ENCODE results near the gene CCDC12. TPM values are rescaled to one million over a fixed set of nuclear protein-coding genes. Genes with fewer than 3 reads are reported as not detected.

Gene CCDC12
- total and polyA plus RNA-seq, 11 donors = 27.1 to 120 (median 34.4) TPM

DNA sequence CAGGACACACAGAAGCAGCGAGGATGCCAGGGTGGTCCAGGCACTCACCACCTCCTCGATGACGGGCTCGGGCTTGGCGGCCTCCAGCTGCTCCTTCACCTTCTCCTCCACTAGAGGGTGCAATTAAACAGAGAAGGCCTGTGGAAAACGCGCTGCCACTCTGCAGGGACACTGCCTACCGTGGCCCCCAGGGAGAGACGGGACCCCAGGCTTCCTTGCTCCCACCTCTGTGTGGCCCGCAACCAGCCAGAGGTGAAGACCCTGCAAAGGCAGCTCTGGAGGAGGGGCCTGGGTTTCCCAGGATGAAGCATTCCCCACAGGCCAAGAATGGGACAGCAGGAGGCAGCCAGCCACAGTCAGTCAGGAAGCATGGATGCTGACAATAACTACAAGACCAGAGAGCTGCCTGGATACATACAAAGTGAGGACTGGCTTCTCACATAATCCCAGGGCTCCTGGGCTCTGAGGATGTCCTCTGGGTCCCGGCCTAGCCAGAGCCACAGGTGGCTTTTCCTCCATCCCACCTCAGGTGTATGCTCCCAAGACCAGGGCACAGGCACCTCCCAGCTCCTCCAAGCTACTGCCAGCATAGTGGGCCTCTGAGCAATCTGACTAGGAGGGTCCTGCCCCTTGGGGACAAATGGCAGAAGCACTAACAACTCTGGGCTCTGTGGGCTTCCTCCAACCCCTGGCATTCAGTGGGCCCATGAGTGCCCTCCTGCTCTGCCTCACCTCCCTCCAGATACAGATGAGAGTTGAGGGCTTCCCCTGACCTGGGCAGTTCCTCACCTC, 52.8 kb downstream of the CCDC12 start:
- Histone ChIP-seq H3K9me3 (no peaks in the 10 kb centered on the region), H3K27ac (peak overlapping the region in 1 of 12 donors; percentile 3), H3K27me3 (no peaks in the 10 kb centered on the region), H3K36me3 (peaks cover 2 to 85% (median 69%) of the 10 kb centered on the region in 9 donors), H3K4me1 (peaks cover 9 to 57% (median 49%) of the 10 kb centered on the region in 12 donors), H3K4me3 (no peak overlapping the region)
- intact Hi-C loops (cut with DNase I) = loop anchor here (1.0 to 10.0 kb wide), 6 partner anchors 53 to 401 kb away; partner anchors contain the start of gene CCDC12 (in 1 of the 10)
- DNase-seq = peak in 2 of 5 donors; percentile 33 to 58
- TF ChIP-seq, protein P1, sequence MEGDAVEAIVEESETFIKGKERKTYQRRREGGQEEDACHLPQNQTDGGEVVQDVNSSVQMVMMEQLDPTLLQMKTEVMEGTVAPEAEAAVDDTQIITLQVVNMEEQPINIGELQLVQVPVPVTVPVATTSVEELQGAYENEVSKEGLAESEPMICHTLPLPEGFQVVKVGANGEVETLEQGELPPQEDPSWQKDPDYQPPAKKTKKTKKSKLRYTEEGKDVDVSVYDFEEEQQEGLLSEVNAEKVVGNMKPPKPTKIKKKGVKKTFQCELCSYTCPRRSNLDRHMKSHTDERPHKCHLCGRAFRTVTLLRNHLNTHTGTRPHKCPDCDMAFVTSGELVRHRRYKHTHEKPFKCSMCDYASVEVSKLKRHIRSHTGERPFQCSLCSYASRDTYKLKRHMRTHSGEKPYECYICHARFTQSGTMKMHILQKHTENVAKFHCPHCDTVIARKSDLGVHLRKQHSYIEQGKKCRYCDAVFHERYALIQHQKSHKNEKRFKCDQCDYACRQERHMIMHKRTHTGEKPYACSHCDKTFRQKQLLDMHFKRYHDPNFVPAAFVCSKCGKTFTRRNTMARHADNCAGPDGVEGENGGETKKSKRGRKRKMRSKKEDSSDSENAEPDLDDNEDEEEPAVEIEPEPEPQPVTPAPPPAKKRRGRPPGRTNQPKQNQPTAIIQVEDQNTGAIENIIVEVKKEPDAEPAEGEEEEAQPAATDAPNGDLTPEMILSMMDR (IDR thresholded peaks at IDR 0.05) = peak; percentile 52 to 77 (median 64)
- no peak for TF ChIP-seq POLR2A (IDR thresholded peaks at IDR 0.05)
- ATAC-seq = peak; percentile 34 to 38 (median 36)
- 35 to 45% (median 41%) methylated on average over 10 to 11 of the region's 11 CpGs for WGBS, 4 donors

DNA sequence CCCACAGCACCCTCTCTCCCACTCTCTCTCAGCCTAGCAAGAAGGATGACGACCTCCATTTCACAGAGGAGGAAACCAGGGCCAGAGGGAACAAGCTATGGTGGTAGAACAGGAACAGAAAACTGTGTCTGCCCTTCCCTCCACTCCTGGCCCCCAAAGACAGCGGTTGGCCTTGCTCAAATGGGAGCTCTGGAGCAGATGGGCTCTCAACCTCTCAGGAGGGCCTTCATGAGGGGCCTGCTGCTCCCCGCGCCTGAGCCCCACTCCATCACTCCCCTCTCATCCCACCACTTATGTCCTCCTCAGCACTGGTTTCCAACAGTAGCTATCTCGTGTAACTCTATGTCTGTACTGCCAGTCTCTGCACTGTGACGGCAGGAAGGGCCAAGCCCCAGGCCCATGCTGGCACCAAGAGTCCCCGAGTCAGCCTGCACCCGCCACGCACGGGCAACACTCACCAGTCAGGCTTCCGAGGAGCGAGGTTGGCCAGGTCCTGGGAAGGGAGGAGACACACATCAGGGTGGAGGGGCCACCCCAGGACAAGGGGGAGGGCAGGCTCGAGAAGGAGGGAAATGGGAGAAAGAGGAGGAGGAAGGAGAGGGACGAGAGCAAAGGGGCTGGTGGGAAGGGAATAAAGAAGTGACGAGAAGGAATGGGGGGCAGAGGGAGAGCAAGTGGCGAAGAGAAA, 53.5 kb downstream of the CCDC12 start:
- peaks cover 0 to 3% (median 0%) of the 10 kb centered on the region in 12 donors for H3K9me3 ChIP-seq
- no peaks in the 10 kb centered on the region for H3K27me3 ChIP-seq
- intact Hi-C loops (cut with DNase I) = loop anchor here (1.0 to 10.0 kb wide), 5 partner anchors 74 to 402 kb away; no protein-coding TSS in a partner anchor
- peaks cover 9 to 49% (median 41%) of the 10 kb centered on the region in 12 donors for H3K4me1 ChIP-seq
- TF ChIP-seq, protein P1 (IDR thresholded peaks at IDR 0.05) = no peak
- DNase-seq (peak in 1 of 5 donors; percentile 55), ATAC-seq (no peak)
- no peak overlapping the region for H3K4me3 ChIP-seq
- H3K27ac ChIP-seq = no peak overlapping the region
- 83 to 92% (median 86%) methylated on average over 16 of the region's 16 CpGs for WGBS, 4 donors
- peaks cover 2 to 85% (median 76%) of the 10 kb centered on the region in 9 donors for H3K36me3 ChIP-seq

DNA sequence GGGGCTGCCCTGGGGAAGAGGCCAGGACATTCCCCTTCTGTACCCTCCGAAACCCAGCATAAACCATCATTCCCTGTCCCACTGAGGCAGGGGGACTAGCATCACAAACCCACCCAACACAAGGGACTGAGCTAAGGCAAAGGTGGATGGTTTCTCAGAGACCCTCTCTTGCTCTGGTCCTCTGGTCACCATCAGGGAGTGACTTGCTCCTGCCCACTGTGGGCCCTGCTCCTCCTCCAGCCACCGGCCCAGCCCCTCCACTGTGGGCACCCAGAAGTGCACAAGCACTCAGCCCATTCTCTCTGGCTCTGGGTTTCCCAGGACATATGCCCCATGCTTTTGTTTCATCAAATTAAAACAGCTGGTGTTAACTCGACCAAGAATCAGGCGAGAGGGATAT, 54.1 kb downstream of the CCDC12 start:
- H3K27ac ChIP-seq = no peak overlapping the region
- peaks cover 9 to 44% (median 36%) of the 10 kb centered on the region in 12 donors for H3K4me1 ChIP-seq
- H3K4me3 ChIP-seq = no peak overlapping the region
- ATAC-seq (no peak), DNase-seq (peak in 1 of 5 donors; percentile 5)
- intact Hi-C loops (cut with DNase I) = loop anchor here in 8 of 10 donors (2.0 to 10.0 kb wide), 4 partner anchors 75 to 402 kb away; no protein-coding TSS in a partner anchor
- WGBS, 4 donors = 88 to 100% (median 93%) methylated on average over 4 of the region's 4 CpGs
- H3K27me3 ChIP-seq = no peaks in the 10 kb centered on the region
- H3K9me3 ChIP-seq = peaks cover 0 to 9% (median 0%) of the 10 kb centered on the region in 12 donors
- peaks cover 2 to 89% (median 82%) of the 10 kb centered on the region in 9 donors for H3K36me3 ChIP-seq
- TF ChIP-seq POLR2A (IDR thresholded peaks at IDR 0.05) = no peak
- TF ChIP-seq, protein P1 (IDR thresholded peaks at IDR 0.05) = no peak

DNA sequence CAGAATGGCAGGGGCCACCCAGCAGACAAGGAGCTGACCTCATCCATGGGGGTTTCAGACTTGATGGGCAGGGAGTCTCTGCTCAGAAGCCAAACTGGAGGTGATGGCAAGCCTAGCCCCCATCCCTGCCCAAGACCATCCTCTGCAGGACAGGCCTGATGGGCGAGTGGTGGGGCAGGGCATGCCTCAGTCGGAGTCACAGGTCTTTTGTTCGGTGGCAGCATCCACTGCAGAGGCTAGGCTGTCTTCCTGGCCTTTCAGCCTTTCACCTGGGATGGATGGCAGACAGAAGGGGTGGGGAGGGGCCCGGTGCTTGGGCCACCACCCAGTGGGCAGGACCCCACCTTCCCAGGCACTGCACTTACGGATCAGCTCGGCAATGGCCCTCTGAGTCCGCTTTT, 54.7 kb downstream of the CCDC12 start:
- Histone ChIP-seq H3K4me1 (peaks cover 9 to 38% (median 31%) of the 10 kb centered on the region in 12 donors), H3K4me3 (no peak overlapping the region), H3K27me3 (no peaks in the 10 kb centered on the region), H3K27ac (no peak overlapping the region), H3K36me3 (peaks cover 2 to 95% (median 85%) of the 10 kb centered on the region in 9 donors), H3K9me3 (peaks cover 0 to 12% (median 0%) of the 10 kb centered on the region in 12 donors)
- WGBS, 4 donors = 91 to 95% (median 93%) methylated on average over 7 of the region's 7 CpGs
- intact Hi-C loops (cut with DNase I) = loop anchor here in 8 of 10 donors (2.0 to 10.0 kb wide), 4 partner anchors 75 to 403 kb away; no protein-coding TSS in a partner anchor
- TF ChIP-seq, protein P1 (IDR thresholded peaks at IDR 0.05) = no peak
- no peak for TF ChIP-seq POLR2A (IDR thresholded peaks at IDR 0.05)
- ATAC-seq (no peak), DNase-seq (peak in 1 of 5 donors; percentile 31)
